ENCODE data around the gene POLR2J.
"Not testable (repeated sequence)": the region's sequence is repeated elsewhere in the genome, so short reads cannot be mapped to it uniquely, and the experiment has no call there.

The POLR2J gene

DNA sequence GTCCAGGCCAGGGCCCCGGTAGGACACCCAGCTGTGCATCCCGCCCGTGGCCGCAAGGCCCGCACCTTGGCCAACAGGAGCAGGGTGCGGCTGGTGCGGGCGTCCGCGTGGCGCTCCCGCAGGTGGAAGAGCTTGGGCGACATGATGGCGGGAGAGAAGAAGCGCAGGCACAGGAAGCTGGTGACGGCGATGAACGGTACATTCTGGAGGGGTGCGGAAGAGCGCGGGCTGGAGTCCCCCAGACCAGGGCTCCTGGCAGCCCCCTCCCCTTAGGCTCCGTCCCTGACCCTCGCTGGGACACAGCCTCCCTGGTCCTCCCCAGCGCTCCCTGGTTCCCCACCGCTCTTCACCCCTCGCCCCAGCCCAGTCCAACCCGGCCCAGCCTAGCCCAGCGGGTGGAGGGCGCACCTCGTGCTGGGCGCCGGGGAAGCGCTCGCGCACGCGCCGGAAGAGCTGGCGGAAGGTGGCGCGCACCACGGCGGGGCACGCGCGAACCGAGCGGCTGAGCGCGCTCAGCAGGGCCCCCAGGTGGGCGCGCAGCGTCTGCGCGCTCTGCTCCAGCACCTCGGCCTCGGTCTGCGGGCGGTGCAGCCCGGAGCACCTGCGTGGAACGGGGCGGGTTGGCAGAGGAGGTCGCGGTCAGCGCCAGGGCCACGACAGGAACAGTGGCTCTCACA, 15.9 kb upstream of the POLR2J start:
- not testable (repeated sequence) for DNase-seq

DNA sequence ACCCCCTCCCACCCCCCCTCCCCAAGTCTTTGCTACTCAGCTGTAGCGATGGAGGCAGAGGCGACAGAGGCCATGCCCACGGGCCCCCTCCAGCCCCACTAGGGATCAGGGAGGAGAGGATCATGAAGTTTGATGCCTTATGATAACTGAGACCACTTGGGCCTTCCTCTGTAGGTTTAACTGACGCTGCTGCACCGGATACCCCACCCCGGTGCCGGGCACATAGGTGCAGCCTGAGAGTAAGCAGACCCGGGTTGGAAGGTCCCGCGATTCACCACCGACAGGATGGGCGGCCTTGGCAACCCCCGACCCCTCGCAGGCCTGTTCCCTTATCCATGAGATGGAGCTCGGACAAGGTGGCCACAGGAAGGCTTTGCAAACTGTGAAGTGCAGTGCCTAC, 15.3 kb upstream of the POLR2J start:
- DNase-seq: not testable (repeated sequence)

DNA sequence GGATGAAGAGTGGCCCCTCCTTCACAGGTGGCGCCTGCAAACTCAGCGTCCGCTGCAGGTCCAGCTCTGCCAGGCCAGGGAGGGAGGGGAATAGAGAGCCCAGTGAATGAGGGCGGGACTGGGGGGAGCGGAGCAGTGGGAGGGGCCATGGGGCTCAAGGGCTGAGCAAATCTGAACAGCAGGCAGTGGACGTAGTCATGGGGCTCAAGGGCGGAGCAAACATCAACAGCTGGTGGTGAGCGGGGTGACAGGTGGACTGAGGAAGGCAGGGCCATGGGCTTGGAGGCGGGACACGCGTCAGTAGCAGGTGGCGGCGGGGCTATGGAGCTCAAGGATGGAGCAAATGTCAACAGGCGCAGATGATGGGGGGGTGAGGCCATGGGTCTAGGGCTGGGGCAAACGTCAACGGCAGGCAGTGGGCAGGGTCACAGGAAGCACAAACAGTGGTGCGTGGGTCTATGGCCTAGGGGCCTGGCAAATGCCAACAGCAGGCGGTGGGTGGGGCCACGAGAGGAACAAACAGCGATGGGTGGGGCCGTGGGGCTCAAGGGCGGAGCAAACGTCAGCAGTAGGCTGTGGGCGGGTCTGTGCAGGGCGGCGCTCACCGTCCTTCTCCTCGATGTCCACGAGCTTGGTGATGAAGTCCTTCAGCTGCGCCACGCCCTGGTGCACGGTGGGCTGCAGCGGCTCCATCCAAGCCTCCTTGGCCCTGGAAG, 14.7 kb upstream of the POLR2J start:
- DNase-seq: not testable (repeated sequence)

DNA sequence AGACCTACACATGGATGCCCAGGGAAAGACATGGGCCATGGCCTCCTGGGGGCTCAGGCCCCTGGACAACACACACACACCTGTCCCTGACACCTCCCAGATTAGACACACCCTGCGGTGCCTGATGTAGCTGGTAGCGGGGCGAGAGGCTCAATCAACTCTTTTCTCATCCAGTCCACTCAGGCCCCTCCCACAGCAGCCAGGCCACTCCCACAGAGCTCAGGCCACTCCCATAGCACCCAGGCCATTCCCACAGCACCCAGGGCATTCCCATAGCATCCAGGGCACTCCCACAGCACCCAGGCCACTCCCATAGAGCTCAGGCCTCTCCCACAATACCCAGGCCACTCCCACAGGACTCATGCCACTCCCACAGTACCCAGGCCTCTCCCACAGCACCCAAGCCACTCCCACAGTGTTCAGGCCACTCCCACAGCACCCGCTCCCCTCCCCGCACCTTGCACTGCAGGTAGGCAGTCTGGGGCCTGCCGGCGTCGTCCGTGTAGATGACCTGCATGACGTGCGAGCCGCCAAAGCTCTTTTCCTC, 11.9 kb upstream of the POLR2J start:
- not testable (repeated sequence) for DNase-seq

DNA sequence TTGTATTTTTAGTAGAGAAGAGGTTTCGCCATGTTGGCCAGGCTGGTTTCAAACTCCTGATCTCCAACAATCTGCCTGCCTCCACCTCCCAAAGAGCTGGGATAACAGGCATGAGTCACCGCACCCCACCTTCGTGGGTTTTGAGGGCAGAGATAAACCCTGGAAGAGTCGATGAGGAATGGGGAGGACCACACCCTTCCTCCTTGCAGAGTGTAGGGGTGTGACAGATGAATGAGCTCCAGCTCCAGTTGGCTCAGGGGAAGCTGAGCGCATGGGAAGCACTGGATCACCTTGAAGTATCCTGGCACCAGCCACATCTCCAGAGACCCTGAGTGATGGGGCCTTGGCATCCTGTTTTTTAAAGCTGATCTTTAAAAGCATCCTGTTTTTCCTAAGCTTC, 5.6 kb upstream of the POLR2J start:
- not testable (repeated sequence) for DNase-seq

DNA sequence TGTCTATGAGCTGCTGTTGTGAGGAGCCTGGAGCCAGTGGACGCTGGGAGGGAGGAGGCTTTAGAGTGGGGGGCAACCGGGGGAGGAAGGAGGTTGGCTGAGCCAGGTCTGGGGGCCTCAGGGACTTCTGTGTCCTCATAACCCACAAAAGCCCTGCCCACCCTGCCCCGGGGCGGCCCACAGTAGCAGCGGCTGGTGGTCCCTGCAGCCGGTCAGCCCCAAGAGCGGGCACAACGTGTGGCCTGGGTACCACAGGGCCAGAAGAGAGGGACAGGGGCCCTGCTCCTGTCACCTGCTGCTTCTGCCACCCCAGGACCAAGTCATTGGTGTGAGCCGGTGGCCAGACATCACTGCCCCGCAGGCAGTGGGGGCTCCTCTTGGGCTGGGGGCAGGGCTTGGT, 3.2 kb upstream of the POLR2J start:
- DNase-seq: not testable (repeated sequence)

DNA sequence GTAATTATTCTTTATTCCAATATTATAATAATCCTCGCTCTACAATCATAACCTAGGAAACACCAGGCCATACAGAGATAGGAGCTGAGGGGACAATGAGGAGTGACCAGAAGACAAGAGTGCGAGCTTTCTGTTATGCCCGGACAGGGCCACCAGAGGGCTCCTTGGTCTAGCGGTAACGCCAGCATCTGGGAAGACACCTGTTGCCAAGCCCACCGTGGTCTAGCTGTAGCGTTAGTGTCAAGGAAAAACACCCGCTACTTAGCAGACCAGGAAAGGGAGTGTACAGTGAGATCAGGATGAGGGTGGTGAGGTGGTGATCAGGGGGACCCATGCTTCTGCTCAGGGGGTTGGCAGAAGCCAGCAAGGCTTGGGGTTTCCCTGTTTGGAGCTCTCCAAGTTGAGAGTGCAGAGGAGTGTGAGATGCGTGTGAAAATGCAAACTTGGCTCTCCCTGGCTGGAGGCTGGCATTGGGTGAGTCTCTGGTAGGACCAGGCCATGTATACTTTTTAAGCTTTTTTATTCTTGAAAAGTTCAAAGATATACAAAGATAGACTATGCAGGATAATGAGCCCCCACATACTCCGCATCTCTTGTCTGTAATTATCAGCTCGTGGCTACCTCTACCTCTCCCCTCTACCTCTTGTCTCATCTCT, 1.4 kb upstream of the POLR2J start:
- DNase-seq: not testable (repeated sequence)

DNA sequence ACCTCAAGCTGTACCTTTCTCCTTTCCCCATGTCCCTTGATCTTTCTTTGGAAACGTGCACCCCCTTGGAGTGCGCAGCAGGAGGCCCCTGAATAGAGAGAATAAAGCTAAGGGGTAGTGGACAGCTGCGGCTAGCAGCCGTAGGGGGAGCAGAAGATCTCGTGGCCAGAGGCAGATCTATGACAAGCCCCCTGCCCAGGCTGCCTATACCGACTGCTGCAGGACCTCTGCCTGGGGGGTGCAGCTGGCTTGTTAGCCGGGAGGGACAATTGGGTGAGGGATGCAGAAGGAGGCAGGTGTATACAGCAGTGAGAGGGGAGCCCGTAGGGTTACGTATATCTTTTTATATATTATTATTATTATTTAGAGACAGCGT, 475 bp upstream of the POLR2J start:
- not testable (repeated sequence) for DNase-seq

DNA sequence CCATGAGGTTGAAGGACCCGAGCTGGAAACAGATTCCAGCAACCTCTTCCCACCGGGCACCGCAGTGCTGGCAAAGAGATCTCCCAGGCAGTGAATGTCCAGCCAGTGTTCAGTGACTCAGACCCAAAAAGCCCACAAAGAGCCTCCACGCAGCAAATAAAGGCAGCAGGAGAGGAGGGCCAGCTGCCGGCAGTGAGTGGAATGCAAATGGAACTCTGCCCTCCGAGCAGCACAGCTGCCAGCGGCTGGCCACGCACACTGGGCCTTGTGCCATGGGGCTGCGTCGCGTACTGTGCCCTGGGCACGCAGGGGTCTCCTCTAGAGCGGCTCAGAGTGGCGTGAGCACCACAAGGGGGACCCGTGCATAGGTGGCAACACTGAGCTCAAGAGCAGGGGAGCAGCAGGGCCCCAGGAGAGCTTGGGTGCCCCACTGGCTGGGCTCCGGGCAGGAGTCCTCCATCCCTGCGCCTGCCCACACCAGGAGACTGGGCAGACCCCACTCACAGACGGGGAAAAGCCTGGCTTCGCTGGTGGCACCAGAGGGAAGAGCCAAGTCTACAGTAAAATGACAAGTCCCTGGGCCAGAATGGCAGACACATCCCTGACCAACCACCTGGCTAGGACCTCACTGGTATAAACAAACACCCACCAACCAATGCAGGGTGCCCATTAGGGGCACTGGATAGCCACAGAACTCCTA, 3.8 kb downstream of the POLR2J start:
- not testable (repeated sequence) for DNase-seq

DNA sequence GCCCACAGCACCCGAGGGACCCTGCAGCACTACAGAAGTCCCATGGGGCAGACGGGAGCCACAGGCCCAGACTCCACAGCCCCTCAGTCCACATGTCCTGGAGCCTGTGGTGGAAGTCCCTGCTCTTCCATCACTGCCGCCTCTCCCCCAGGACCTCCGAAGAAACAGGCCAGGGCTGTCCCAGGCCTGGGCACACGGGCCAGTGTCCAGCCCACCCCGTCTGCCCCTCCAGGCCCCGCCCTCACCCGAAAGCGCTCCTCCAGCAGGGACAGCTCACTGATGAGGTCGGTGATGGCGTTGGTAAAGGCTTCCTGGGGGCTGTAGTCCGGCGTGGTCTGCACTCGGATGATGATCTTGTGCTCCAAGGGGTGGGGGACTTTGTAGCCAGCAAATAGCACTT, 4.6 kb downstream of the POLR2J start:
- DNase-seq: not testable (repeated sequence)

DNA sequence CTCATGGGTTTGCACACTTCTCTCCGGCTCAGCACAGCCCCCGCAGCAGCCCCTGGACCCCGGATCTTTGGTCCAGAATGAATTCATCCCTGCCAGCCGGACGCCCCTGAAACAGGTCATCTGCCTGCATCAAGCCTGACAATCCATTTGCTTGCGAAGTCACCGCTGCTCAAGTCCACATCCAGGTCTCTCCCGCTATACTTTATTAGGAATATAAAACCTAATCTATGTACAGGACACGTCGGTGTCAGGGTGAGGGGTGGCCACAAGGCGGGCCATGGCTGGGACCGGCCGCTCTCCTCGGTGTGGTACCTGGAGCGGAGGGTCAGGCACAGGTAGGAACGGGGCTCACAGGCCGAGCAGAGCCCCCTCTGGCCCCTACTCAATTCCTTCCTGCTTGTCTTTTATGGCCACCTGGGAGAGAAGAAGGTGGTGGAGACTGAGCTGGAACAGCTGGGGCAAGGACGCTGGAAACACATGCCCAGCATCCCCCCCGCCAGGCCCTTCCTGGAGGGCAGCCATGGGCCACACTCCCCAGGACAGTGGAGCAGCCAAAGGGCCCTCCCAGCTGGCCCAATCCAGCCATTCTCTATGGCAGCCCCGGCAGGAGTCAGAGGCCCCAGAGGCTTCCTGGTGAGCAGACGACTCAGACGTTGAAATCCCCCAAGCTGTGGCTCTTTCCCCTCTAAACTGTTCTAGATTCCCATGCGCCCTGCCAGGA, 5.3 kb downstream of the POLR2J start:
- DNase-seq: no peak

DNA sequence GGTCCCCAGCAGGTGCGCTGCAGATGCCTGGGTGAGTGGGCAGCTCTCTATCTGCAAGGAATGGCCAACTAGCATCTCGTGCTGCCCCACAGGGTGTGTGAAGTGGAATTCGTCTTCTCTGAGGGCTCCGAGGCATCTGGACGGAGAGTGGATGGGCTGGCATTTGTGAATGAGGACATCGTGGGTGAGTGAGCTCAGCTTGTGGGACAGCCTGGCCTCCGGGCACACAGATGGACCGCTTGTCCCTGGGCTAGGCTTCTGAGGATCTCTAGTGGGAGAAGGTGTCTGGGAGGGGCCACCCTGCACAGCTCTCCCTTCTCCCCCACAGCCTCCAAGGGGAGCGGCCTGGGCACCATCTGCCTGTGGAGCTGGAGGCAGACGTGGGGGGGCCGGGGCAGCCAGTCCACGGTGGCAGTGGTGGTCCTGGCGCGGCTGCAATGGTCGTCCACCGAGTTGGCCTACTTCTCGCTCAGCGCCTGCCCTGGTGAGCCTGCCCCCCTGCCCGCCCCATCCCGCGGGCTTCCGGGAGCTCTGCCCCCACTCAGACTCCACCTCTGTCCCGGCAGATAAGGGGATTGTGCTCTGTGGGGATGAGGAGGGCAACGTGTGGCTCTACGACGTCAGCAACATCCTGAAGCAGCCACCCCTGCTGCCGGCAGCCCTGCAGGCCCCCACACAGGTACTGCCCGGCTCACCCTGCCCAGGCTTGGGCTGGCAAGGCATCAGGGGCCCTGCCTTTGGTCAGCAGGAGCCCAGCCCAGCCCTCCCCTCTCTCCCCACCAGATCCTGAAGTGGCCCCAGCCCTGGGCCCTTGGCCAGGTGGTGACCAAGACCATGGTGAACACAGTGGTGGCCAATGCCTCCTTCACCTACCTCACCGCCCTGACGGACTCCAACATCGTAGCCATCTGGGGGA, 6.3 kb downstream of the POLR2J start:
- DNase-seq: no peak

DNA sequence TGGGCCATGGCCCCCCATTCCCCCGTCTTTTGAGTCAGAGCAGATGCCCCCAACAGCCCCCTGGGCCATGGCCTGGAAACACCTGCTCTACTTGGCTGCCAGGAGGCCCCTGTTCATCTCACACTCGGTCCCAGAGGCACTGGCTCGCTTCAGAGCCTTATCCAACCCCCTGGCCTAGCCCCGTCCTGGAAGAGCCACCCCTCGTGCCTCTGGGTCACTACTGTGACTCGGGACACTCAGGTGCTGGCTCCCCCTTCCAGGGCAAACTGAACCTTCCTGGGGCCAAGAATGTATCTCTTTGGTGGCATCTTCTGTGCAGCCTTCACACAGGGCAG, 7.0 kb downstream of the POLR2J start:
- no peak for DNase-seq

DNA sequence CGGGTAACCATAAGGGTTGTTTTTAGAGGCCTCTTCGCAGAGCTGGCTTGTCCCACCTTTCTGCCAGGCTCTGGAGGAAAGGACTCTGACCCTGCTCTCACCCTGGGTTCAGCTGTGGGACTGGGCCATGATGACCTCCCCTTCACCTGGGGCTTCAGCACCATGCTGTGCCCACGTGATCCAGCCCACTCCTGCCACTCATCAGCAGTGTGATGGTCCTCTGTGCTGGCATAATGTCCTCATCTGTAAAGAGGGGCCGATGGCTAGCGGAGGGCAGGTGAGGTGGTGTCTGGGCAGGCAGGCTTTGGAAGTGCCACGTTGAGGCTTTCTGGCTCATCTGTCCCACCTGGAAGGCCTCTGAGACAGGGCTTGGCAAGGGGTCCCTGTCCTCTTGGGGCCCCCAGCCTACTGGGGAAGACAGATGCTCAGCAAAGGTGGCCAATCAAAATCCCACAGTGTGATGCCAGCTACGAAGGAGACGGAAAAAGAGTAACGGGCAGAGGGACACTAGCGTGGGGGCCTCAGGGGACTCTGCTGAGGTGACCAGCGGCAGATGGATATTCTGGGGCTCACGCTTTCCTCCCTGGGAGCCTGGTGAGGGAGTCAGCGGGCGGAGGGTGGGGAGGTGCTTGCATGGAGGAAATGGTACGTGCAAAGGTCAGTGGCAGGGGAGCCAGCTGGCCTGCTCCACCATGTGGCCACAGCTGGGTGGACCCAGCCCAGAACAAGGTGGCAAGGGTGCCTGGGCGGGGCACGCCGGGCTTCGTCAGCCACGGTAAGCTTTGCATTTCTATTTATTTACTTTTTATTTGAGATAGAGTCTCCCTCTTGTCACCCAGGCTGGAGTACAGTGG, 8.5 kb downstream of the POLR2J start:
- DNase-seq: no peak

DNA sequence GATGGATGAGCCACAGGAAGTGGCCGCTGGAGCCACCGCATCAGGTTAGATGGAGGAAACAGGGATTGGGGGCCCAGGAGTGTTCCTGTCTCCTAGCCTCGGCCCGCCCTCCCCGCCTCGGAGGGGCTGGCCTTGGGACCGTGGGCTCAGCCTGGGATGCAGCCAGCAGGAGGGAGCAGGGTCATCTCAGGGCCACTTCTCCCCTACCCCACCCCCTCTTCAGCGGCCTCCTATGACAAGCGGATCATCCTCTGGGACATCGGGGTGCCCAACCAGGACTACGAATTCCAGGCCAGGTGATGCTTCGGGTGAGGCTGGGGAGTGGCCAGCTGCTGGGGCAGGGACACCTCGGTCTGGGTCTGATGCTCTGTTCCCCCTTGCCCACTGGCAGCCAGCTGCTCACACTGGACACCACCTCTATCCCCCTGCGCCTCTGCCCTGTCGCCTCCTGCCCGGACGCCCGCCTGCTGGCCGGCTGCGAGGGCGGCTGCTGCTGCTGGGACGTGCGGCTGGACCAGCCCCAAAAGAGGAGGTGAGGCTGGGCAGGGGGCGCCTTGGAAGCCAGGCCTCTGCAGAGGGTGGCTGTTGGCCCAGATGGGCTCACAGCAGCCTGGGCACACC, 9.3 kb downstream of the POLR2J start:
- no peak for DNase-seq

DNA sequence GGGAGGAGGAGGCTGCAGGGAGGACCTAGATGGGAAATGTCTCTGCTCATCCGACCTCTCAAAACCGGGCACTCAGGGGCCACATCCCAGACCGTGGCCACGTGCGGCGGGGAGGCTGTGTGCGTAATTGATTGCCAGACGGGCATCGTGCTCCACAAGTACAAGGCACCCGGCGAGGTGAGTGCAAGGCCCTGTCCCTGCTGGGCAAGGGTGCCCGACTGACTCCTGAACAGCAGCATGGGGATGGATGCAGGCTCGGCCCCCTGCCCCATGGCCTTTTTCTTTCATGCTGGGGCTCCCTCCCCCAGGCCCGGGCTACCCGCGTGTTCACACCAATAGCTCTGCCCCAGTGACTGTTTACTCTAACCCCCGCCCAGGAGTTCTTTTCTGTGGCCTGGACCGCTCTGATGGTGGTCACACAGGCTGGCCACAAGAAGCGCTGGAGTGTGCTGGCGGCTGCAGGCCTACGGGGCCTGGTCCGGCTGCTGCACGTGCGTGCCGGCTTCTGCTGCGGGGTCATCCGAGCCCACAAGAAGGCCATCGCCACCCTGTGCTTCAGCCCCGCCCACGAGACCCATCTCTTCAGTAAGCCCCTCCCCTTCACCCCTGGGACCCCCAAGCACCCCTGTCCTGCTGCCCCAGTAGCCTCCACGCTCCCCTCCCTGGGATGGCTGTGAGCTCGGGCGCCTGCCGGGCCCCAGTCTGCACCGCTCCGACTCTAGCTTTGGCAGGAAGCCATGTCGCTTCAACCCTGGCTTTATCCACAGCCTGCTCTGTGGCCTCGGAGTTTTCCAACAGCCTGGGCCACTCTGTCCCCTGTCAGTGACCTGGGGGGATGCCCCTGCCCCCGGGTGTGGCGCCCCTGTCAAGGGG, 10.0 kb downstream of the POLR2J start:
- DNase-seq: no peak

DNA sequence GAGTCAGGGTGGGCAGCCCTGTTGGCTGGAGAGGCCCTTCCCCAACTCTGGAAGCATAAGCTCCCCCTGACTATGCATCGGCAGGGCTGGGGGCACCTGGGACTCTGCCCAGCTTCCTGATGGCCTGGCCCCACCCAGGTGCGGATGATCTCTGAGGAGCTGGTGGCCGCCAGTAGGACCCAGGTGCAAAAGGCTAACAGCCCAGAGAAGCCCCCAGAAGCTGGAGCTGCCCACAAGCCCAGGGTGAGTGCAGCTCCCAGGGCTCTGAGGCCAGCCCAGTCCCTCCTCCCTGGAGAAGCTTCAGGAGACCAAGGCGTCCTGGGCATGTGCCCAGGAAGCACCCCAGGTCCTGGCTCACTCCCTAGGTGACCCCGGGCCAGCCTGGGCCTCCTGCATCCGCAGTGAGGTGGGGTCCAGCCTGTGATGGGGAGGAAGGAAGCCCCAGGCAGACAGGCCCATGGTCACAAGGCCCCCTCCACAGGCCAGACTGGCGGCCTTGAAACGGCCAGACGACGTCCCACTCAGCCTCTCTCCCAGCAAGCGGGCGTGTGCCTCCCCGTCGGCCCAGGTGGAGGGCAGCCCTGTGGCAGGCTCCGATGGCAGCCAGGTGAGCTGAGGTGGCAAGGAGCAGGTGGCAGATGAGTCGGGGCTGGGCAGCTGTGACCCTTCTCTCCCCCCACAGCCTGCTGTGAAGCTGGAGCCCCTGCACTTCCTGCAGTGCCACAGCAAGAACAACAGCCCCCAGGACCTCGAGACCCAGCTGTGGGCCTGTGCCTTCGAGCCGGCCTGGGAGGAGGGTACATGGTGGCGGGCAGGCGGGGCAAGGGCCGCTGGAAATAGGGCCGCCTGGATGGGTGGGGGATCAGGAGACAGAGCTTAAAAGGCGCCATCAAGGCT, 10.9 kb downstream of the POLR2J start:
- DNase-seq: no peak

DNA sequence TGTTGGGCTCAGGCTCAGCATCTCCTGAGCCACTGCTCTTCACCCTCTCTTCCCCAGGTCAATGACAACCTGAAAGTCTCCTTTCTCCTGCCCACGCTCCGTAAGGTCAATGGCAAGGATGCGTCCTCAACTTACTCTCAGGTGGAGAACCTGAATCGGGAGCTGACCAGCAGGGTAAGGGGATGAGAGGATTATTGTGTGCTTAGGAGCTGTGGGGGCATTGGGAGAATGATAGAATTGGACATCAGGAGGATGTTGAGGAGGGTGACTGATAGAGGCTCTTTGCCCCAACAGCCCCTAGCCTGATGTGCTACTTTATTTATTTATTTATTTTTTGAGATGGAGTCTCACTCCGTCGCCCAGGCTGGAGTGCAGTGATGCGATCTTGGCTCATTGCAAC, 12.6 kb downstream of the POLR2J start:
- no peak for DNase-seq
